Keratinocyte (primary cell): Measurements from ENCODE around the gene TBC1D13.

Experiments used
- EZH2 ChIP-seq: IDR thresholded peaks from one replicate; pipeline ENCODE4 v1.6.1; 2012; ENCODE audit warnings: inconsistent platforms, mild to moderate bottlenecking, low read length, moderate library complexity
- TF ChIP-seq, protein P1 (sequence below), 3 experiments: IDR thresholded peaks in 1 of 3; conservative IDR thresholded peaks in 1 of 3; optimal IDR thresholded peaks in 1 of 3; 2 replicates in 2 of 3; 3 replicates in 1 of 3; pipeline versions ENCODE3 to v1.5.1; 2011; ENCODE audit warnings: low read length in 3 of 3, mild to moderate bottlenecking in 3 of 3, moderate library complexity in 2 of 3, control low read depth in 1 of 3, inconsistent platforms in 1 of 3; ENCODE audit not compliant: insufficient read depth in 2 of 3; ENCODE audit errors: extremely low read depth in 1 of 3

DNA sequence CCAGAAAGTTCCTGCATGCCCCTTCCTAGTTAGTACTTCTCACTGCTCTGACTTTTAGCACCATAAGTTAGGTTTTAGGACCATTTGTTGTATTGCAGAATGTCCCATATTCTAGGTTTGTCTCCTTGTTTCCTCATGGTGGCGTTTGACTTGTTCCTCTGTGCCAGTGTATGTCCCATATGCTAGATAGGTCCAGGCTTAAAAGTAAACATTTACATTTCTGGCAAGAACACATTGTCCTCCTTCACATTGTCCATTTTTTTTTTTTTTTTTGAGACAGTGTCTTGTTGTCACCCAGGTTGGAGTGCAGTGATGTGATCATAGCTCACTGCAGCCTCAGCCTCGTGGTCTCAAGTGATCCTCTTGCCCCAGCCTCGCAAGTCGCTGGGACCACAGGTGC, 15.4 kb downstream of the TBC1D13 start:
- TF ChIP-seq EZH2 = no peak
- TF ChIP-seq, protein P1, sequence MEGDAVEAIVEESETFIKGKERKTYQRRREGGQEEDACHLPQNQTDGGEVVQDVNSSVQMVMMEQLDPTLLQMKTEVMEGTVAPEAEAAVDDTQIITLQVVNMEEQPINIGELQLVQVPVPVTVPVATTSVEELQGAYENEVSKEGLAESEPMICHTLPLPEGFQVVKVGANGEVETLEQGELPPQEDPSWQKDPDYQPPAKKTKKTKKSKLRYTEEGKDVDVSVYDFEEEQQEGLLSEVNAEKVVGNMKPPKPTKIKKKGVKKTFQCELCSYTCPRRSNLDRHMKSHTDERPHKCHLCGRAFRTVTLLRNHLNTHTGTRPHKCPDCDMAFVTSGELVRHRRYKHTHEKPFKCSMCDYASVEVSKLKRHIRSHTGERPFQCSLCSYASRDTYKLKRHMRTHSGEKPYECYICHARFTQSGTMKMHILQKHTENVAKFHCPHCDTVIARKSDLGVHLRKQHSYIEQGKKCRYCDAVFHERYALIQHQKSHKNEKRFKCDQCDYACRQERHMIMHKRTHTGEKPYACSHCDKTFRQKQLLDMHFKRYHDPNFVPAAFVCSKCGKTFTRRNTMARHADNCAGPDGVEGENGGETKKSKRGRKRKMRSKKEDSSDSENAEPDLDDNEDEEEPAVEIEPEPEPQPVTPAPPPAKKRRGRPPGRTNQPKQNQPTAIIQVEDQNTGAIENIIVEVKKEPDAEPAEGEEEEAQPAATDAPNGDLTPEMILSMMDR (optimal IDR thresholded peaks at IDR 0.05 in 1 of 3, IDR thresholded peaks at IDR 0.05 in 1 of 3, conservative IDR thresholded peaks at IDR 0.05 in 1 of 3; ENCODE audit: extremely low read depth in 1 of 3, insufficient read depth in 2 of 3, low read length in 3 of 3) = no peak
